ENCODE measurements around the gene FBXO4. TPM values are rescaled to one million over a fixed set of nuclear protein-coding genes. Genes with fewer than 3 reads are reported as not detected.

The FBXO4 gene
- total RNA-seq: 13.5 and 14.1 TPM in 2 replicates

GRCh38 chr5:41924872-41925554, at the start of gene FBXO4:
TSS of gene FBXO4 (plus strand) at chr5:41925281. CDS start at chr5:41925310, 29 bp downstream.

GRCh38 chr5:41903892-41904799, 20.9 kb upstream of the FBXO4 start, which contains the start of gene RIMOC1:
TSS of gene RIMOC1 (plus strand) at chr5:41904344. CDS start at chr5:41904368, 24 bp downstream.

Other genes with a start within 250 kb of the FBXO4 start
- 30.4 and 31.6 TPM in 2 replicates for gene OXCT1, start 54.9 kb upstream of the FBXO4 start, total RNA-seq
- 13.7 and 15.5 TPM in 2 replicates for gene RIMOC1, start 20.9 kb upstream of the FBXO4 start, total RNA-seq